Mesodermal cell (in vitro differentiated cells): Measurements from ENCODE around the gene FBXO10.
"Not testable (repeated sequence)": the region's sequence is repeated elsewhere in the genome, so short reads cannot be mapped to it uniquely, and the experiment has no call there.

Experiments
- H3K27ac ChIP-seq: 2 replicates; pipeline ENCODE4 v1.7.0; 2013; ENCODE audit warnings: mild to moderate bottlenecking, low read depth, low read length, moderate library complexity; ENCODE audit not compliant: severe bottlenecking
- H3K36me3 ChIP-seq: 2 replicates; pipeline ENCODE4 v1.7.1; 2013; ENCODE audit warnings: mild to moderate bottlenecking, low read length, moderate library complexity; ENCODE audit not compliant: control insufficient read depth, insufficient read depth
- H3K4me1 ChIP-seq: one replicate; pipeline ENCODE4 v1.7.1; 2013; ENCODE audit warnings: mild to moderate bottlenecking, low read length; ENCODE audit not compliant: insufficient read depth, control insufficient read depth, poor library complexity, severe bottlenecking
- H3K4me3 ChIP-seq: 2 replicates; pipeline ENCODE4 v1.7.0; 2013; ENCODE audit warnings: low read length, control low read depth, mild to moderate bottlenecking; ENCODE audit not compliant: insufficient read depth, poor library complexity, severe bottlenecking; ENCODE audit errors: extremely low read depth
- H3K9me3 ChIP-seq: 2 replicates; pipeline ENCODE4 v1.7.1; 2013; ENCODE audit warnings: mild to moderate bottlenecking, low read length, moderate library complexity; ENCODE audit not compliant: control insufficient read depth
- WGBS, 2 experiments: methylation state at CpG; one replicate each; pipeline ENCODE4 v1.1.5; 2013; ENCODE audit warnings: missing lambda C conversion rate in 2 of 2; ENCODE audit not compliant: insufficient coverage in 2 of 2; 5-methylcytosine and 5-hydroxymethylcytosine counted together

FBXO10 gene

GRCh38 chr9:37480759-37481158 is 95.4 kb downstream of the FBXO10 start:
- H3K4me3 ChIP-seq = no peak overlapping the region
- no peaks in the 10 kb centered on the region for H3K9me3 ChIP-seq
- peaks cover 11% of the 10 kb centered on the region for H3K4me1 ChIP-seq
- H3K27ac ChIP-seq = no peak overlapping the region
- WGBS, 2 experiments = 100% methylated on average over 1 of the region's 3 CpGs
- no peaks in the 10 kb centered on the region for H3K36me3 ChIP-seq

GRCh38 chr9:37477987-37478619 is 98.1 kb downstream of the FBXO10 start:
- 64 to 70% methylated on average over 2 of the region's 5 CpGs for WGBS, 2 experiments
- not testable (repeated sequence) for H3K4me1 ChIP-seq, H3K27ac ChIP-seq, H3K36me3 ChIP-seq, H3K4me3 ChIP-seq
- H3K9me3 ChIP-seq = peaks cover 11% of the 10 kb centered on the region

GRCh38 chr9:37477443-37477842 is 98.7 kb downstream of the FBXO10 start:
- 92% methylated on average over 3 to 4 of the region's 4 CpGs for WGBS, 2 experiments
- H3K4me1 ChIP-seq, H3K4me3 ChIP-seq: not testable (repeated sequence)

GRCh38 chr9:37476930-37477329 is 99.2 kb downstream of the FBXO10 start:
- WGBS, 2 experiments = 93 to 96% methylated on average over 11 of the region's 11 CpGs
- Histone ChIP-seq H3K4me1 (peaks cover 7% of the 10 kb centered on the region), H3K36me3 (no peaks in the 10 kb centered on the region), H3K9me3 (peaks cover 11% of the 10 kb centered on the region), H3K4me3 (no peak overlapping the region), H3K27ac (no peak overlapping the region)

More at GRCh38 chr9:37477443-37477842, 98.7 kb downstream of the FBXO10 start:
- H3K36me3 ChIP-seq, H3K27ac ChIP-seq: not testable (repeated sequence)
- H3K9me3 ChIP-seq = peaks cover 11% of the 10 kb centered on the region

GRCh38 chr9:37474438-37474837 is 101.7 kb downstream of the FBXO10 start:
- no peaks in the 10 kb centered on the region for H3K36me3 ChIP-seq
- H3K9me3 ChIP-seq = peaks cover 11% of the 10 kb centered on the region
- H3K4me1 ChIP-seq = peaks cover 11% of the 10 kb centered on the region
- H3K27ac ChIP-seq = no peak overlapping the region
- no CpG with 5 or more reads among the region's 3 CpGs for WGBS, 2 experiments
- no peak overlapping the region for H3K4me3 ChIP-seq

- H3K9me3 ChIP-seq = peaks cover 11% of the 10 kb centered on the region
- not testable (repeated sequence) for H3K4me3 ChIP-seq, H3K36me3 ChIP-seq, H3K27ac ChIP-seq
- 33 to 59% methylated on average over 3 to 5 of the region's 6 CpGs for WGBS, 2 experiments
- H3K4me1 ChIP-seq = peaks cover 11% of the 10 kb centered on the region
Measured at GRCh38 chr9:37473982-37474381, 102.2 kb downstream of the FBXO10 start.

GRCh38 chr9:37471942-37472684 is 104.1 kb downstream of the FBXO10 start:
- H3K36me3 ChIP-seq = no peaks in the 10 kb centered on the region
- H3K9me3 ChIP-seq = peaks cover 11% of the 10 kb centered on the region
- H3K4me3 ChIP-seq = peak overlapping the region; percentile 7
- 33 to 34% methylated on average over 4 of the region's 7 CpGs for WGBS, 2 experiments
- peaks cover 11% of the 10 kb centered on the region for H3K4me1 ChIP-seq
- H3K27ac ChIP-seq = peak overlapping the region; percentile 99

- Histone ChIP-seq H3K4me1 (peaks cover 15% of the 10 kb centered on the region), H3K9me3 (no peaks in the 10 kb centered on the region), H3K27ac (no peak overlapping the region), H3K36me3 (no peaks in the 10 kb centered on the region), H3K4me3 (no peak overlapping the region)
- 94 to 100% methylated on average over 5 of the region's 6 CpGs for WGBS, 2 experiments
Measured at GRCh38 chr9:37468620-37469019, 107.6 kb downstream of the FBXO10 start.

- not testable (repeated sequence) for H3K9me3 ChIP-seq, H3K4me3 ChIP-seq, H3K36me3 ChIP-seq, H3K27ac ChIP-seq
- peaks cover 23% of the 10 kb centered on the region for H3K4me1 ChIP-seq
- 95 to 98% methylated on average over 13 of the region's 17 CpGs for WGBS, 2 experiments
Measured at GRCh38 chr9:37467530-37467929, 108.7 kb downstream of the FBXO10 start.

GRCh38 chr9:37466037-37466709 is 110.0 kb downstream of the FBXO10 start:
- no peaks in the 10 kb centered on the region for H3K9me3 ChIP-seq
- WGBS, 2 experiments = 0 to 1% methylated on average over 33 to 43 of the region's 47 CpGs

More at GRCh38 chr9:37466037-37466709, 110.0 kb downstream of the FBXO10 start:
- Histone ChIP-seq H3K4me3 (peak overlapping the region; percentile 76), H3K4me1 (peaks cover 15% of the 10 kb centered on the region), H3K27ac (peak overlapping the region; percentile 99), H3K36me3 (peaks cover 9% of the 10 kb centered on the region)
